DOHH2 (cell line): ENCODE results near the gene LIMK2.
"Not testable (repeated sequence)": the region's sequence is repeated elsewhere in the genome, so short reads cannot be mapped to it uniquely, and the experiment has no call there.

Source experiments
- H3F3A ChIP-seq: fragments of 200-600 bp; sonication (generic), shearing (Covaris generic); 2 replicates; pipeline ENCODE4 v1.6.0; 2016; ENCODE audit warnings: antibody characterized with exemption, mild to moderate bottlenecking; ENCODE audit not compliant: control insufficient read depth, insufficient read depth
- H3K27ac ChIP-seq: fragments of 200-600 bp; sonication (generic); 2 replicates; pipeline ENCODE4 v1.5.1; 2014; ENCODE audit warnings: low read depth, mild to moderate bottlenecking, low read length, moderate library complexity
- H3K27me3 ChIP-seq: fragments of 200-600 bp; sonication (generic); 2 replicates; pipeline ENCODE4 v1.6.1; 2014; ENCODE audit warnings: mild to moderate bottlenecking, low read length, mixed read lengths; ENCODE audit not compliant: control insufficient read depth
- H3K36me3 ChIP-seq: fragments of 200-600 bp; sonication (generic); 2 replicates; pipeline ENCODE4 v1.6.1; 2014; ENCODE audit warnings: mild to moderate bottlenecking, low read length, moderate library complexity, mixed read lengths; ENCODE audit not compliant: control insufficient read depth
- H3K4me1 ChIP-seq: fragments of 200-600 bp; sonication (generic); 2 replicates; pipeline ENCODE4 v1.6.1; 2014; ENCODE audit warnings: mild to moderate bottlenecking, low read length, mixed read lengths; ENCODE audit not compliant: control insufficient read depth
- H3K4me2 ChIP-seq: fragments of 200-600 bp; sonication (generic); 2 replicates; pipeline ENCODE4 v1.6.0; 2014; ENCODE audit warnings: mild to moderate bottlenecking, low read length, moderate library complexity
- H3K4me3 ChIP-seq: fragments of 200-600 bp; sonication (generic); 2 replicates; pipeline ENCODE4 v1.5.1; 2014; ENCODE audit warnings: mild to moderate bottlenecking, low read length, mixed read lengths
- H3K79me2 ChIP-seq: fragments of 200-600 bp; sonication (generic); 2 replicates; pipeline ENCODE4 v1.6.1; 2014; ENCODE audit warnings: mild to moderate bottlenecking, low read length, mixed read lengths; ENCODE audit not compliant: control insufficient read depth
- H3K9me2 ChIP-seq: fragments of 200-600 bp; sonication (generic); replicated peaks from 2 replicates; pipeline ENCODE4 v1.6.1; 2014; ENCODE audit warnings: mild to moderate bottlenecking, low read length, mixed read lengths; ENCODE audit not compliant: control insufficient read depth
- H3K9me3 ChIP-seq: fragments of 200-600 bp; sonication (generic); 2 replicates; pipeline ENCODE4 v1.6.1; 2014; ENCODE audit warnings: antibody characterized with exemption, low read length, mixed read lengths; ENCODE audit not compliant: control insufficient read depth, insufficient read depth
- H4K20me1 ChIP-seq: fragments of 200-600 bp; sonication (generic); 2 replicates; pipeline ENCODE4 v1.6.0; 2014; ENCODE audit warnings: low read depth, mild to moderate bottlenecking, antibody characterized with exemption, low read length, moderate library complexity; ENCODE audit not compliant: control insufficient read depth, insufficient read depth
- EZH2phosphoT487 ChIP-seq: fragments of 200-600 bp; sonication (generic); IDR thresholded peaks from 2 replicates; pipeline ENCODE4 v1.6.1; 2017; ENCODE audit warnings: borderline replicate concordance, mild to moderate bottlenecking, antibody characterized with exemption, low read length, moderate library complexity, mixed read lengths
- TF ChIP-seq, protein P1 (sequence below): fragments of 200-600 bp; sonication (generic); IDR thresholded peaks from one replicate; pipeline ENCODE4 v1.5.1; 2014; ENCODE audit warnings: antibody characterized with exemption, mild to moderate bottlenecking, low read depth, low read length; ENCODE audit not compliant: poor library complexity, severe bottlenecking

LIMK2 gene

DNA sequence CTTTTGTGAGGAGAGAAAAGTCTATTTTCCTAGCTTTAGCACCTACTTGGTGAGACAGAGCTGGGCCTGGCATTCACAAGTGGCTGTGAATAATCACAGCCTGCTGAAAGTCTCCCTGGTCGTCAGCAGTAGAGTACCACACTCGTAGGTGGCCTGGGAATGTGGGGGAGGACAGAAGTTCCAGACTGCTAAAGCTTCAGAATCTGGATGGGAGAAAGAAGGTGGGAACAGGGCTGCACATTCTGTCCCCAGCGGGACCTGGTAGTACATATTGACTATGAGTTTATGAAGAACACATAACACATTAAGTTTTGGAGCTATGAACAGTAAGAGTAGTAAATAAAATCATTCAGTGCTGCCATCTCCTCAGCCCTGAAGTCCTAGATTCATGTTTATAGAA is 19.0 kb upstream of the LIMK2 start:
- H3K9me3 ChIP-seq: no peaks in the 10 kb centered on the region
- H3K4me3 ChIP-seq: no peak overlapping the region
- no peaks in the 10 kb centered on the region for H3F3A ChIP-seq
- H3K4me2 ChIP-seq: no peak overlapping the region
- H3K4me1 ChIP-seq: no peaks in the 10 kb centered on the region
- H3K36me3 ChIP-seq: peaks cover 9% of the 10 kb centered on the region; the same call in 1 of the 2 replicates
- H3K27me3 ChIP-seq: no peaks in the 10 kb centered on the region
- TF ChIP-seq EZH2phosphoT487: no peak
- TF ChIP-seq, protein P1, sequence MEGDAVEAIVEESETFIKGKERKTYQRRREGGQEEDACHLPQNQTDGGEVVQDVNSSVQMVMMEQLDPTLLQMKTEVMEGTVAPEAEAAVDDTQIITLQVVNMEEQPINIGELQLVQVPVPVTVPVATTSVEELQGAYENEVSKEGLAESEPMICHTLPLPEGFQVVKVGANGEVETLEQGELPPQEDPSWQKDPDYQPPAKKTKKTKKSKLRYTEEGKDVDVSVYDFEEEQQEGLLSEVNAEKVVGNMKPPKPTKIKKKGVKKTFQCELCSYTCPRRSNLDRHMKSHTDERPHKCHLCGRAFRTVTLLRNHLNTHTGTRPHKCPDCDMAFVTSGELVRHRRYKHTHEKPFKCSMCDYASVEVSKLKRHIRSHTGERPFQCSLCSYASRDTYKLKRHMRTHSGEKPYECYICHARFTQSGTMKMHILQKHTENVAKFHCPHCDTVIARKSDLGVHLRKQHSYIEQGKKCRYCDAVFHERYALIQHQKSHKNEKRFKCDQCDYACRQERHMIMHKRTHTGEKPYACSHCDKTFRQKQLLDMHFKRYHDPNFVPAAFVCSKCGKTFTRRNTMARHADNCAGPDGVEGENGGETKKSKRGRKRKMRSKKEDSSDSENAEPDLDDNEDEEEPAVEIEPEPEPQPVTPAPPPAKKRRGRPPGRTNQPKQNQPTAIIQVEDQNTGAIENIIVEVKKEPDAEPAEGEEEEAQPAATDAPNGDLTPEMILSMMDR: no peak
- no peak overlapping the region for H3K27ac ChIP-seq
- no peaks in the 10 kb centered on the region for H3K79me2 ChIP-seq
- no peaks in the 10 kb centered on the region for H4K20me1 ChIP-seq
- no peaks in the 10 kb centered on the region for H3K9me2 ChIP-seq

DNA sequence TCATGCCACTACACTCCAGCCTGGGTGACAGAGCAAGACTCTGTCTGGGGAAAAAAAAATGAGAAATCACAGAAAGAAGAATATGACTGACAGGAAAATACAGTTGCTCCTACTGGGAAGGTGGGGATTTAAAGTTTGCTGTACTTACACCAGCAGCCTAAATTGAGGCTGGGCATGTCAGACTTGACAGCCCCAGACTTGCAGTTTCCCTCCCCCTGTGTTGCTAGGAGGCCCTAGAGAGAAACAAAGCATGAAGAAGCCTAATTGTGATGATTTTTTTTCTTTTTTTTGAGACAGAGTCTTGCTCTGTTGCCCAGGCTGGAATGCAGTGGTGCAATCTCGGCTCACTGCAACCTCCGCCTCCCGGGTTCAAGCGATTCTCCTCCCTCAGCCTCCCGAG is 17.4 kb upstream of the LIMK2 start:
- not testable (repeated sequence) for H3K79me2 ChIP-seq, H3K27me3 ChIP-seq, H3F3A ChIP-seq, H3K9me2 ChIP-seq, H3K9me3 ChIP-seq, H3K27ac ChIP-seq, H3K36me3 ChIP-seq, H3K4me3 ChIP-seq, H3K4me2 ChIP-seq, H3K4me1 ChIP-seq, H4K20me1 ChIP-seq

DNA sequence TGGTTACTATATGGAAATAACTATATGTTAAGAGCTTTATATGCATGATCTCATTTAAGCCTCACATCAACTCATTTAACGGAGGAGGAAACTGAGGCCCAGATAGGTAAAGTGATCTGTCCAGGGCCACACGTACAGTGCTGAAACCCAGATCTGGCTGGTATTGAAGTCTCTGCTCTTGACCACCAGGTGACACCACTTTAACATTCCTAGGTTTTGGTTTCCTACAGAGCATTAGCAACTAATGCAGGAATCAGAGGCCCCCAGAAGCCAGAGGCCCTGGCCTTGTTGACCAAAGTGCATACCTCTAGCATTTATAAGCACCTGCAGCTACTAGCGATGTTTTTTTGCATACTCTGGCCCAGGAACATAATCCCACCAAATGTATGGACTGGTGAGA is 12.9 kb upstream of the LIMK2 start:
- H3K4me3 ChIP-seq: no peak overlapping the region
- peaks cover 4% of the 10 kb centered on the region for H3K36me3 ChIP-seq
- no peak overlapping the region for H3K27ac ChIP-seq
- TF ChIP-seq, protein P1: no peak
- no peak for TF ChIP-seq EZH2phosphoT487
- H3K79me2 ChIP-seq: no peaks in the 10 kb centered on the region
- H3K4me2 ChIP-seq: no peak overlapping the region
- H3F3A ChIP-seq: no peaks in the 10 kb centered on the region
- H3K27me3 ChIP-seq: no peaks in the 10 kb centered on the region
- peaks cover 8% of the 10 kb centered on the region for H3K4me1 ChIP-seq
- no peaks in the 10 kb centered on the region for H4K20me1 ChIP-seq
- H3K9me3 ChIP-seq: no peaks in the 10 kb centered on the region
- no peaks in the 10 kb centered on the region for H3K9me2 ChIP-seq

DNA sequence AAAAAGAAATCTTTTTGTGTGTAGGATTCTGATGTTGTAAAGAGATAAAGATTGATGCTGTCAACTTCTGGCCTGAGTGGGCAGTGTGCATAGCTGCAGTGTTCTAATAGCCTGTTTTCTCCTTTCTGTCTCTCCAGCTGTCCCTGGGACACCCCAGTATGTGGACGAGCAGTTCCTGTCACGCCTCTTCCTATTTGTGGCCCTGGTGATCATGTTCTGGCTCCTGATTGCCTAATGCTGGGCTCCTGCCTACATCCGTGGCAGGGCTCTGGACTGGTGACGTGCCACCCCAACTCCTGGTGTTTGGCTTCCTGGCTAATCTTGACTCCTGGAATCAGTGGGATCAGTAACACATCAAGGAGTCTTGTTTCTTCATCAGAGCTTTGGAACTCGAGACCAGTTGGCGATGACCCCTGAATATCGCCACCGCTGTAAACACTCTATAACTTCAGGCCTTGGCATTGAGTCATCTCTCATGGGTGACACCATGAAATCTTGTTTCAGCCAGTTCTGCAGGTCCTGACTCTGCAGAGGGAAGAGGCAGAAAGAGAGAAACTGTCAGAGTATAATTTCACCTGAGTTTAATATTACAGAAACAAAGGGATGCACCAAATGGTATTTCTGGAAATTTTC is 7.6 kb upstream of the LIMK2 start:
- H3K79me2 ChIP-seq, H3K9me2 ChIP-seq, H3K4me2 ChIP-seq, H3K4me1 ChIP-seq, H3K9me3 ChIP-seq, H3F3A ChIP-seq, H3K27ac ChIP-seq, H3K36me3 ChIP-seq, H3K4me3 ChIP-seq, H4K20me1 ChIP-seq, H3K27me3 ChIP-seq: not testable (repeated sequence)

DNA sequence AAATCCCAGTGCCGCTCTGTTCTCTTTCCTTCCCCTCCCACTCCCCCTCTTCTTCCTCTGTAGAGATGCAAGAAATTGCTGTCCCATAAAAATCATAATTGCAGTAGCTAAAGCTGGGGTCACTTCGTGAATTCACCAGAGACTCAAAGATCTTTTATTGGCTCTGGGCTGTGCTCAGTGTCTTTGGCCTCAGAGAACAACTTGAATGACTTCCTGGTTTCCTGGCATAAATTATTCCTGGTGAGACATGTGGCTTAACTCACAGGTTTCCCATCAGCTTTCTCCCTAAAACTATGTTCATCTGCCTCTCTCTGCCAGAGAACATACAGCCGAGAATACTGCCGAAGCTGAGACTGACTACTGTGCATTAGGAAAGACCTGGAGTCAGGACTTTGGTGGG is 7.0 kb upstream of the LIMK2 start:
- H3K9me3 ChIP-seq, H3K27ac ChIP-seq, H3F3A ChIP-seq, H3K36me3 ChIP-seq, H3K4me3 ChIP-seq, H3K79me2 ChIP-seq, H3K9me2 ChIP-seq, H3K27me3 ChIP-seq, H3K4me2 ChIP-seq, H3K4me1 ChIP-seq, H4K20me1 ChIP-seq: not testable (repeated sequence)

DNA sequence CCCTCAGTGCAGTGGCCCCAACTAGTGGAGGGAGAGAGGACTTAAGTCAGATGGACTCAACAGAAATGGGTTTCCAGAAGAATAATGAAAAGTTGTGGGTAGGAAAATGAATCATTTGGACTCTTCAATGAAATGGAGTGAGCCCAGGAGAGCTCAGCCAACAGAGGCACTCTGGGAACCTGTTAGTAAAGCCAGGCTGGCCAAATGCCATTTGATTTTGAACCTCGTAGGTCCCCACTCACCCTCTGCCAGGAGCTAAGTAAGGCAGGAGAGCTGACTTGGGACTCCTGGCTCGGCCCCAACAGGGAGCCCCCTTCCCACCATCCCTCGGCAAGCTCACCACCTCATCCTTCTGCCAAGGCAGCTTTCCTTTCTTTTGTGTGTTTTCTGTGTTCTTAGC is 5.6 kb upstream of the LIMK2 start:
- not testable (repeated sequence) for H3K4me3 ChIP-seq, H3F3A ChIP-seq, H3K27ac ChIP-seq, H3K27me3 ChIP-seq, H3K9me2 ChIP-seq, H4K20me1 ChIP-seq, H3K9me3 ChIP-seq, H3K36me3 ChIP-seq, H3K79me2 ChIP-seq, H3K4me2 ChIP-seq
- peaks cover 20% of the 10 kb centered on the region for H3K4me1 ChIP-seq
